RWPE2 (cell line): Measurements from ENCODE around the gene PMS1.

ENCODE experiments used
- ATAC-seq: fragments of 200-7000 bp; cut with Tn5 transposase; 3 replicates; pipeline ENCODE4 v1.9.1; 2021; ENCODE audit warnings: low read depth
- DNase-seq: peaks from one replicate; pipeline ENCODE4 v3.0.0-alpha.2; 2020; ENCODE audit warnings: low spot score
- H3K27ac ChIP-seq: fragments of 450-650 bp; 2 replicates; pipeline ENCODE4 v1.5.1; 2017; ENCODE audit warnings: mild to moderate bottlenecking; ENCODE audit not compliant: poor library complexity, severe bottlenecking
- H3K27me3 ChIP-seq: fragments of 250-450 bp; sonication (Bioruptor Pico); 2 replicates; pipeline ENCODE4 v1.5.1; 2021; ENCODE audit warnings: mild to moderate bottlenecking, moderate library complexity; ENCODE audit not compliant: insufficient read depth, poor library complexity, severe bottlenecking
- H3K36me3 ChIP-seq: fragments of 250-450 bp; sonication (Bioruptor Pico); 2 replicates; pipeline ENCODE4 v1.5.1; 2020; ENCODE audit warnings: low read depth, mild to moderate bottlenecking, moderate library complexity
- H3K4me1 ChIP-seq: fragments of 250-450 bp; sonication (Bioruptor Pico); 2 replicates; pipeline ENCODE4 v1.5.1; 2021; ENCODE audit warnings: mild to moderate bottlenecking, moderate library complexity; ENCODE audit not compliant: insufficient read depth, poor library complexity, severe bottlenecking
- H3K4me3 ChIP-seq: fragments of 250-450 bp; sonication (Bioruptor Pico); 2 replicates; pipeline ENCODE4 v1.5.1; 2021; ENCODE audit warnings: mild to moderate bottlenecking, moderate library complexity; ENCODE audit not compliant: severe bottlenecking
- H3K9me3 ChIP-seq: fragments of 250-450 bp; sonication (Bioruptor Pico); 2 replicates; pipeline ENCODE4 v1.5.1; 2021; ENCODE audit warnings: mild to moderate bottlenecking, moderate library complexity; ENCODE audit not compliant: severe bottlenecking
- TF ChIP-seq, protein P1 (sequence below): fragments of 450-650 bp; IDR thresholded peaks from one replicate; pipeline ENCODE4 v1.5.1; 2017; ENCODE audit warnings: mild to moderate bottlenecking, moderate library complexity; ENCODE audit not compliant: poor library complexity, severe bottlenecking

Gene PMS1

DNA sequence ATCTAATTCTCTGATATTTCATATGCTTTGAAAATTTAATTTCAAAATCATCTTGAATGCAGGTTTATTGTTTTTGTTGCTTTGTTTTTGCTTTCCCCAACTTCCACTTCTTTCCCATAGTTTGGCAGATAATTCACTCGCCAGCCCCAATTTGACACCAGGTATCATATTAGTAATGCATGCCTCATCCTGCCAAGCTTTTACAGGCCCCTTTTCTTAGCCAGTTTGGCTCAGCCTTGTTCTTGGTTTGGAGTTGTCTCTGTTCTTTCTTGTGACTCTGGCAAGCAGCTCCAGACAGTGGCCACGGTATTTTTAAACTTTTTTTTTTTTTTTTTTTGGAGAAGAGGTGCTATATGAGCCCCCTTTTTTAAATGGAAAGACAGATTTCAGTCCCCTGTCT is 65.3 kb downstream of the PMS1 start:
- ATAC-seq: no peak
- no peaks in the 10 kb centered on the region for H3K9me3 ChIP-seq
- no peaks in the 10 kb centered on the region for H3K27me3 ChIP-seq
- no peak for DNase-seq
- H3K27ac ChIP-seq: no peak overlapping the region
- TF ChIP-seq, protein P1, sequence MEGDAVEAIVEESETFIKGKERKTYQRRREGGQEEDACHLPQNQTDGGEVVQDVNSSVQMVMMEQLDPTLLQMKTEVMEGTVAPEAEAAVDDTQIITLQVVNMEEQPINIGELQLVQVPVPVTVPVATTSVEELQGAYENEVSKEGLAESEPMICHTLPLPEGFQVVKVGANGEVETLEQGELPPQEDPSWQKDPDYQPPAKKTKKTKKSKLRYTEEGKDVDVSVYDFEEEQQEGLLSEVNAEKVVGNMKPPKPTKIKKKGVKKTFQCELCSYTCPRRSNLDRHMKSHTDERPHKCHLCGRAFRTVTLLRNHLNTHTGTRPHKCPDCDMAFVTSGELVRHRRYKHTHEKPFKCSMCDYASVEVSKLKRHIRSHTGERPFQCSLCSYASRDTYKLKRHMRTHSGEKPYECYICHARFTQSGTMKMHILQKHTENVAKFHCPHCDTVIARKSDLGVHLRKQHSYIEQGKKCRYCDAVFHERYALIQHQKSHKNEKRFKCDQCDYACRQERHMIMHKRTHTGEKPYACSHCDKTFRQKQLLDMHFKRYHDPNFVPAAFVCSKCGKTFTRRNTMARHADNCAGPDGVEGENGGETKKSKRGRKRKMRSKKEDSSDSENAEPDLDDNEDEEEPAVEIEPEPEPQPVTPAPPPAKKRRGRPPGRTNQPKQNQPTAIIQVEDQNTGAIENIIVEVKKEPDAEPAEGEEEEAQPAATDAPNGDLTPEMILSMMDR: no peak
- H3K36me3 ChIP-seq: peaks cover 64% of the 10 kb centered on the region
- H3K4me3 ChIP-seq: no peak overlapping the region
- H3K4me1 ChIP-seq: no peaks in the 10 kb centered on the region

DNA sequence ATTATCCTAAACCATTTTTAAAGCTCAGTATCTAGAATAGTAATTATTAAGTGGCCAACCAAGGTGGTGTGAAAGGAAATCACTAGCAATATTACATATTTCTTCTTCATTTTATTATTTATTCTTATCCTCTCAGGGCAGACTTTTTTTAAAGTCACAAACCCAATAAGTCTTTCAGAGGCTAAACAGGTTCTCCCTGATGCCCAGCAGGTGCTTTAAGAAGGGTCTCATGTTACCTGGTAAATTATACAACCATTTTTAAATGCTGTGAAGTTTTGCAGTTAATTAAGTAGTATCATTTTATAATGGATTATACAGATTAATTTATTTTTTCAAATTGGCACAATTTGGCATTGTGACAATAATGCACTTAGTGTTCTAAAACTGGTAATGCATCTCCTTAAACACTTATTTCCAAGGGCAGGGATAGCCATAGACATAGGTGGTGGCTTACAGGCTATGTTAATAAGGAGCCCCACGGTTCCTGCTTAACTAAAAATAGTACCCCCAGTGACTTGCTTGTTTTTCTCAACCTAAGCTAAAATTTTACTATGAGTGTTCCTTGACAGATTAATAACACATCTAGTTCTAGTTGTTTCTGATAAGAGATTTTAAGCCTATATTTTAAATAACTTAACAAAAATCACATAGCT is 67.0 kb downstream of the PMS1 start:
- Histone ChIP-seq H3K4me1 (no peaks in the 10 kb centered on the region), H3K27ac (no peak overlapping the region), H3K36me3 (peaks cover 59% of the 10 kb centered on the region), H3K9me3 (no peaks in the 10 kb centered on the region), H3K27me3 (no peaks in the 10 kb centered on the region), H3K4me3 (no peak overlapping the region)
- TF ChIP-seq, protein P1: no peak
- DNase-seq (no peak), ATAC-seq (no peak)

DNA sequence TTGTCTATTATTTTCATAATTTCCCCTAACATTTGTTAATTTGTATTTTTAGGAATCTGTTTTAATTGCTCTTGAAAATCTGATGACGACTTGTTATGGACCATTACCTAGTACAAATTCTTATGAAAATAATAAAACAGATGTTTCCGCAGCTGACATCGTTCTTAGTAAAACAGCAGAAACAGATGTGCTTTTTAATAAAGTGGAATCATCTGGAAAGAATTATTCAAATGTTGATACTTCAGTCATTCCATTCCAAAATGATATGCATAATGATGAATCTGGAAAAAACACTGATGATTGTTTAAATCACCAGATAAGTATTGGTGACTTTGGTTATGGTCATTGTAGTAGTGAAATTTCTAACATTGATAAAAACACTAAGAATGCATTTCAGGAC is 69.9 kb downstream of the PMS1 start:
- no peaks in the 10 kb centered on the region for H3K9me3 ChIP-seq
- no peaks in the 10 kb centered on the region for H3K27me3 ChIP-seq
- TF ChIP-seq, protein P1: no peak
- no peak for DNase-seq
- no peak overlapping the region for H3K4me3 ChIP-seq
- H3K36me3 ChIP-seq: peaks cover 56% of the 10 kb centered on the region
- no peaks in the 10 kb centered on the region for H3K4me1 ChIP-seq
- H3K27ac ChIP-seq: no peak overlapping the region
- no peak for ATAC-seq

DNA sequence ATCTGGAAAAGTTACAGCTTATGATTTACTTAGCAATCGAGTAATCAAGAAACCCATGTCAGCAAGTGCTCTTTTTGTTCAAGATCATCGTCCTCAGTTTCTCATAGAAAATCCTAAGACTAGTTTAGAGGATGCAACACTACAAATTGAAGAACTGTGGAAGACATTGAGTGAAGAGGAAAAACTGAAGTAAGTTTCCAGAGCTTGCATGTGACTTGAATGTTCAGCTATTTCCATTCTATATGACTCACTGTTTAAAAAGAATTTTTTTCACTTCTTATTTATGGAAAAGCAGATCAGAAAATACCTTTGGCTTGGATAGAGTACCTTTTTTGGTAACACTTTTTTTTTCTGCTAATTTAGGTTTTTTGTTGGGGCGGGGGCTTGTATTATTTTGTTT is 70.7 kb downstream of the PMS1 start:
- no peaks in the 10 kb centered on the region for H3K27me3 ChIP-seq
- TF ChIP-seq, protein P1: no peak
- ATAC-seq (no peak), DNase-seq (no peak)
- H3K36me3 ChIP-seq: peaks cover 56% of the 10 kb centered on the region
- H3K27ac ChIP-seq: no peak overlapping the region
- no peaks in the 10 kb centered on the region for H3K4me1 ChIP-seq
- H3K9me3 ChIP-seq: no peaks in the 10 kb centered on the region
- H3K4me3 ChIP-seq: no peak overlapping the region

DNA sequence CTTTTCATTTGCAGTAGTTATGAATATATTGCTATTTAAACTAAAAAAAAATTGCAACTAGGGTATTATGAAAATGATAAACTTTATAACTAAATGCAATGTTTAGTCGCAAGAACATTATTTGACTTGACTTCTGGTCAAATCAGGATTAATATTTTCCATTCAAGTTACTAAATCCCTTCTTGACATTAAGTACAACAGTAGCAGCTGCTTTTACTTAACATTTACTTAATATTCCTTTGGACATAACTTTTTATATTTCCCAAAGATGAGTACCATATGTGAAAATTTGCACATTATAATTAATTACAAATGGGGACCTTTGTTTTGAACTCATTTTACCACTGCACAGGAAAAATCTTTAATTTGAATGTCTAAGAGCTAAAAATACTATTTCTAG is 74.0 kb downstream of the PMS1 start:
- no peak for DNase-seq
- Histone ChIP-seq H3K27ac (no peak overlapping the region), H3K27me3 (no peaks in the 10 kb centered on the region), H3K4me1 (no peaks in the 10 kb centered on the region), H3K4me3 (no peak overlapping the region), H3K9me3 (no peaks in the 10 kb centered on the region), H3K36me3 (peaks cover 41% of the 10 kb centered on the region)
- TF ChIP-seq, protein P1: no peak
- no peak for ATAC-seq
